GM21367 (cell line): Measurements from ENCODE around the gene TMOD1.
"Not testable (repeated sequence)": the region's sequence is repeated elsewhere in the genome, so short reads cannot be mapped to it uniquely, and the experiment has no call there.

Experiments used
- ATAC-seq: cut with Tn5 transposase; IDR thresholded peaks from one replicate; pipeline ENCODE4 v1.9.1; 2021; ENCODE audit not compliant: unreplicated experiment

TMOD1 gene

DNA sequence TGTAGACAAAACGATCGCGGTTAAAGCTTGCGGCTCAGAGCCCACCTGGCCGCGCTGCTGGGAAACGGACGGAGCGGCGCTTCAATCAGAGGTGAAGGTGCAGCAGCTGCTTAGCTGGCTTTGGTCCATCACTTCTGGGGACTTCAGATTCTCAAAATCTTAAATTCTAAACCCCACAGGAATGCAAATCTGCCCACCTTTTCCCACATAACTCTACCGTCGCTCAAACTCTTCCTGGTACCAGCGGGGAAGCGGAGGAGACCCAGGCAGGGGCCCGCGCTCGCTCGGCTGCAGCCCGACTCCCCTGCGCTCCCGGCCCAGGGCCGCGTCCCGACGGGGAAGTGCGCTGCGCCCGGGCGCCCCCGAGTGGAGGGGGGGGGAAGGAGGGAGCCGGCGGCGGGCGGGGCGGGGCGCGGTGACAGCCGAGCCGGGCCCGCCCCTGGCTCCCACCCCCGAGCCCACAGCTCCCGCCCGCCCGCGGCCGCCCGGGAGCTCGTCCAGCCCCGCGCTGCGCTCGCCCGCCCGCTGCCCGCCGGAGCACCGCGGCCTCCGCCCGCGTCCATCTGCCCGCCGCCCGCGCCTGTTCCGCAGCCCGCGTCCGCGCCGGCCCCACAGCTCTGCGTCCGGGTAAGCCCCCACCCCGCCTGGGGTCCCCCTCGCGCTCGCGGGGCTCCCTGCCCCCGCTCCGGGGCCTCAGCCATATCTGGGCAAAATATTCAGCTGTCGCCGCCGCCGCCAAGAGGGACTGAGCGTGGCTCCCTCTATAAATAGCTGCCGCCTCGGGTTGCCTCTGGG, at the start of gene TMOD1:
Gene TMOD1, plus strand, starts transcription at position 490 of the 795 bp plus-strand sequence. CDS start 22,523 bp downstream, outside the sequence.
- peak; percentile 56 for ATAC-seq

DNA sequence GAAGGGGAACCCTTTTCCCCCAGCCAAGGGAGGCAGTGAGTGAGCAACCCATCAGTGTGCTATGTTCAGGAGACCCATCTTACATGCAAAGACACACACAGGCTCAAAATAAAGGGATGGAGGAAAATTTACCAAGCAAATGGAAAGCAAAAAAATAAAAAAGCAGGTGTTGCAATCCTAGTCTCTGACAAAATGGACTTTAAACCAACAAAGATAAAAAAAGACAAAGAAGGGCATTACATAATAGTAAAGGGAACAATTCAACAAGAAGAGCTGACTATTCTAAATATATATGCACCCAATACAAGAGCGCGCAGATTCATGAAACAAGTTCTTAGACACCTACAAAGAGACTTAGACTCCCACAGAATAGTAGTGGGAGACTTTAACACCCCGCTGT, 47.9 kb upstream of the TMOD1 start:
- ATAC-seq = not testable (repeated sequence)

DNA sequence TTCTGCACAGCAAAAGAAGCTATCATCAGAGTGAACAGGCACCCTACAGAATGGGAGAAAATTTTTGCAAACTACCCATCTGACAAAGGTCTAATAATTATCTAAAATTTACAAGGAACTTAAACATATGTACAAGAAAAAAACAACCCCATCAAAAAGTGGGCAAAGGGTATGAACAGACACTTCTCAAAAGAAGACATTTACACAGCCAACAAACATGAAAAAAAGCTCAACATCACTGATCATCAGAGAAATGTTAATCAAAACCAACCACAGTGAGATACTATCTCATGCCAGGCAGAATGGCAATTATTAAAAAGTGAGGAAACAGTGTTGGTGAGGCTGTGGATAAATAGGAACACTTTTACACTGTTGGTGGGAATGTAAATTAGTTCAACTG, 44.6 kb upstream of the TMOD1 start:
- ATAC-seq = not testable (repeated sequence)

DNA sequence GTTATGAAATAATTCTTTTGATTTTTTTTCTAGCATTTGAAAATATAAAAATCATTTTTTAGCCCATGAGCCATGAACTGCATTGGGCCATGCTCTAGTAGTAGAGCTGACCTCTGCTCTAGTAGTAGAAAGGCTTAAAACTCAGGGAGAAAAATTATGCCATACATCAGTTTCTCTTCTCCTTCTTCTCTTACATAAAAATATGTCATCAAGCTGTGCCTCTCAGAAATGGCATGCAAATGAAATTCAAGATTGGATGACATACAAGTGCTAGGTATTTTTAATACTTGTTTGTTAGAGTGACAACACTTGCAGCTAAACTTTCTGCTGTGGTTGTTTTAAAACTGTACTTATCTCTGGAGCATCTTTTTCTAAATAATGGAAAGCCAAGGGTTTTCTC, 42.1 kb upstream of the TMOD1 start:
- no peak for ATAC-seq

DNA sequence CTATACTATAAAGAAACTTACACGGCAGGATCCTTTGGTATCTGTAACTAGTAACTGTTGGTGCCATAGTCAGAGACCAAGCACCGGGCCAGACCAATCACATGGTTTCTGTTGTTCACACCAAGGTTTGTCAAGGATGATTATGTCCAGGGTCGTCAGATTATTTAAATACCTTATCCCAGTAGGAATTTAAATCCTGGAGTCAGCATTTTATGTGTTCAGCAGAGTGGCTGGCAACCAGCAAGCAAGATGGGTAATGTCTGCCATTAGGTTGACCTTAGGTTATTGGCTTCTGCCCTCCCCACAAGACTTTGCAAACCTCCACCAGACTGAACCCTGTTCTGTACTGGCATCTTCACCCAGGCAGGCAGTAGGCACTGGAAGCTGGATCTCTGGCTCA, 39.3 kb upstream of the TMOD1 start:
- no peak for ATAC-seq

DNA sequence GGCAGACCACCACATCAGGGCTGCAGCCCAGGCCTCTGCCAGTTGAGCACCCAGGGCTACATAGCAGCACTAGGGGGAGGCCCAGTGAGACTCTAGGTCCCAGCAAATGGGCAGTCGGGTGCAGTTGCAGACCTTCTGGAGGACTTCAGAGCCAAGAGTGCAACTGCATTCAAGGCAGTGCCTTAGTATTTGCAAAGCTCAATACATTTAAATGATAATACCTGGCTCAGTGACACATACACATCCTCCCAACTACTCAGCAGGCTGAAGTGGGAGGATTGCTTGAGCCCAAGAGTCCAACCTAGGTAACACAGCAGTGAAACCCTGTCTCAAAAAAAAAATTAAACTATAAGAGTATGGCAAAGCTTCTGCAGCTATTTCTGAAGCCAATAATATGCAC, 38.6 kb upstream of the TMOD1 start:
- ATAC-seq = no peak

DNA sequence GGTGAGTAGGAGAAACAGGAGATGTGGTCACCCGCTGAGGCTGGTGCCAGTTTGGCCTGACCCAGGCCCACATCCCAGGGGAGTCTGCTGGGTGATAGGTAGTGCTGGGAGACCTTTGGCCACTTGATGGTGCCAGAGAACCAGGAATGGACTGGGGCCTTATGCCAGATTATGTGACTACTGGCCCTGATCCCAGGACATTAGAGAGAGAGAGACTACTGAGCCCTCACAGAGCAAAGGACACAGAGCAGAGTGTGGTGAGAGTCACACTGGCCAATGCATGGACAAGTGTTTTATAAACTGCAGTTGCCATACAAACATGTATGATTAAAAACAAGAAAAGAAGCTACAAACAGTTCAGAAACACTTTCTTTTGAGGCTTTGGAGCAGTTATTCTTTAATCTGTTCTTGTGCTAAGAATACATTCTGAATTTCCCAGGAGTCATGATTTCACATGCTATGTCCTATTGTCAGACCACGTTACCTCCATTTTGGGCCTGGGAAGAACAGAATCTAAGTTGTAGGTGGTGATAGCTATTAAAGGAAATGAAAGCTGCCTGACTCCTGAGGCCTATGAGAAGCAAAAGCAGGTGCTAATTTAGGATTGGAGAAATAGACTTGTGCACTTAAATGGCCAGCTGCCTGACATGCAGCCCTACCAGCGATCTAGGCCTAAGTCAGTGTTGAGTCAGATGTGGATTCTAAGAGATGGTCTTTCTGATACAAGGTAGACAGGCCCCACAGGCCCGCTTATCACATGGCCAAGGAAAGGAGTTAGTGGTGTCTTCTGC, 32.6 kb upstream of the TMOD1 start:
- peak; percentile 77 for ATAC-seq

DNA sequence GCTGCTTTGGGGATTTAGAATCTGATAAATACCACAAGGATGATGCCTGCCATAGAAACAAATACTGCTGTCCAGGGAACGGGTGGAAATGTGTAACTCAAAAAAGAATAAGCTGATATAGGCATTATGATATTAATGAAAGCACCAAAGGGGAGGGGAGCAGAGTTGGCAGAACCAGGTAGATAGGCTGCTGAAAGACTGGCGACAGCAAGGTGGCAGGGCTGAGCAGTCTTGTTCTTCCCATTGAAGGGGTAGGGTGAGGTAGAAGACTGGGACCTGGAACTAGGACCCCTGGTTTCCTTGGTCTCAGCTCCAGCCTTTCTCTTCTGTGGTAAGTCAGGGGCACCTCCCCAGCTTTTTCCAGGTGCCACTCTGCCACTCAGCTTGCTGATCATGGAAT, 31.4 kb upstream of the TMOD1 start:
- no peak for ATAC-seq

DNA sequence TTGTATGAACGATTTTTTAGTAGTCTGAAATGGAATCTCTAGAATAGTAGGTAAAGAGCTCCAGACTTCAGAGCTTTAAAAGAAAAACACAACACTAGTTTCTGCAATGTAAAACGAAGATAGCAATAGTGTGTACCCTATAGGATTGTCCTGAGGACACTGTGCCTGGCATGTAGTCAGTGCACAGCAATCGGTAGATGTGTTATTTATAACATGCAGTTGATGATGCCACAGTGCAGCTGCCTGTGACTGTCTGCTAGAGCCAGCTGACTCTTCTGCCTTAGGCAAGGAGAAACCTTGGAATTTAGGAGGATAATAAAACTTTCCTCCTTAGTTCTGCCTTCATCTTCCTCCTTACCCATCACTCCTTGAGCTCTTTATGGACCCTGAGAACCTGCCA, 27.7 kb upstream of the TMOD1 start:
- no peak for ATAC-seq

DNA sequence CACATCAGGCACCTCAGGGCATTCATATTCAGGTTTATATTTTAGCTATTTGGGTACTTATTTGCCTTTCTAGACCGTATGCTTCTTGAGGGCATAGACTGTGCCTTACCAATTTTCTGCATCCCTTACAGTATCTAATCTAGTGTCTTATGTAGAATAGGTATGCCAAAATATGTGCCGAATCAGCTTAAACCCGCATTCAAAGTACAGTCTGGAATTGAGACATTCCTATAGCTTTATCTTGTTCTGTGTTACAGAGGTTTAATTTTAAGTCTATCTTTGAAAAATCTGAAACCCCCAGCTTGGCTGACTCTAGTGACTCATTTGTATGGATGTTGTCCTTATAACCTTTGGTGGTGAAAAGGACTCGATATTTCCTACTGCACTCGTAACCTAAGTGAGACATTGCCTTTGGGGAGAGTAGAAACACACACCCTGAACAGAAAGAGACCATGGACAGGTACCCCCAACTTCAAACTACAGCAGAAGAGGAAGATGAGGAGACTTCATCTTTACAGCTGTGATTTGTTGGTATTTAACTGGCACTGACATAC, 27.0 kb upstream of the TMOD1 start:
- no peak for ATAC-seq

DNA sequence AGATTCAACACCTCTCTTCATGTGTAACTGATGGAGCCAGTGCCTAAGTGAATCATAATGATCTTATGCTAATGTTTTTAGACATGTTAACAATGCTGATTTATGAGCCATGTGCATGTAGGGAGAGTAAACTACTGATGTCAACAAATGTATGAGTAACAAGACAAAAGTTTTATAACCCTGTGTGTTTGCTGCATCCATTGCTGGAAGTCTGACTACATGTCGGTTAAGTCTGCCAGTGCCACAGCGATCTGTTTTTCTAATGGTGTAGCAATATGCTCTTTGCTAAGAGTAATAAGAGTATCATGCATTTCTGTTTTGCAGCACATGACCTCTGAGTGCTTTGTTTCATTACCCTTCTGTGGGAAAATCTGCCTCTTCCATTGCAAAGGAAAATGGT, 26.4 kb upstream of the TMOD1 start:
- no peak for ATAC-seq

DNA sequence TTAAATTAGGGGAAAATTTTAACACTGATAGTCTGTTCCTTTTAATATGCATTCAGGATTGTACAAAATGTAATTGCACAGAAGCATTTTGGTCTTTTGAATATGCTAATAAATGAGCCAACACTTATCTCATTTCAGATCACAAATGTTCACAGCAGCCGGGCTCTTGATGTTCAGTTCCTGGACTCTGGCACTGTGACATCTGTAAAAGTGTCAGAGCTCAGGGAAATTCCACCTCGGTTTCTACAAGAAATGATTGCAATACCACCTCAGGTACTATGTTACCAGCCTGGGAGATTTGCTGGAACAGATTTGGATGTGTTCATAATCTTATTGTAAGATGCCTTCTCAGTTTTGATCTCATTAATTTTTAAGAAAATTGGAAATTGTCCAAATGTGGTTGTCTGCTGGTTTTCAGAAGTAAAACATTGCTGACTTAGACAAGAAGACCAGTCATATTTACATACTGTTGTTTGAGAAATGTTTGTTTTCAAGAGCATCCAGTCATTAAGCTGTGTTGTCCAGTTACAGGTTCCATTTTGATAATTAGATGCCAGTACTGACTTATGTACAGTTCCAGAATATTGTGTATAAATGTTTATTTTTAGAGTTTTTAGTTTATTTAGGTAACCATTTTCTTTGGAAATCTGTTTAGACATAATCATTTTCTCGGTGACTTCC, 23.0 kb upstream of the TMOD1 start:
- ATAC-seq = no peak

DNA sequence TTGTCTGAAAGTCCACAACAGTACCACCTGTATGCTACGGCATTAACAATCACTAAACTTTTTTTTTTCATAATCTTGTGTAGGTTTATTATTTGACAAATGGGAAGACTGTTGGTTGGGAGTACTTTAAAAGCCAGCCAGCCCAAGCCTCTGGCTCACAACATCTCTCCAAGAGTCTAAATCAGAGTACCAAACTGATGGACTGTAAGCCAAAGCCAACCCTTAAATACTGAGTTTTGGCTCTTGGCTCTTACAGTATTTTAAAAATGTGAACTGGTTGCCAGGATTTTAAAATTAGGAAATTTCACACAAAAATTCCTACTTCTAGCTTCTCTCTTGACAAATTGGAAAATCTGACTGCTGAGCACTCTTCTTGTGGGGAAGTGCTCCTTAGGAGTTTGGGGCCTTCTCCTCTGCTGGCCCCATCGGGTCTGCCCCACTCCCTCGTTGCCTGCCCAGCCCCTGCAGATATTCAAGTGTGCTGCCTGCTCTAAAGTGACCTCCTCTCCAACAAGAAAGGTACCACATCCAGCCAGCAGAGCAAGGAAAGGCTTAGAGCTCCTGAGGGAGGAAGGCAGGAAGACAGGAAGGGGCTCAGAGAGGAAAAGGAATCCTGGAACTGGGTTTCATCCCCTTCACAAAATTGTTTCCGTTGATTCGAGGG, 21.8 kb upstream of the TMOD1 start:
- no peak for ATAC-seq

DNA sequence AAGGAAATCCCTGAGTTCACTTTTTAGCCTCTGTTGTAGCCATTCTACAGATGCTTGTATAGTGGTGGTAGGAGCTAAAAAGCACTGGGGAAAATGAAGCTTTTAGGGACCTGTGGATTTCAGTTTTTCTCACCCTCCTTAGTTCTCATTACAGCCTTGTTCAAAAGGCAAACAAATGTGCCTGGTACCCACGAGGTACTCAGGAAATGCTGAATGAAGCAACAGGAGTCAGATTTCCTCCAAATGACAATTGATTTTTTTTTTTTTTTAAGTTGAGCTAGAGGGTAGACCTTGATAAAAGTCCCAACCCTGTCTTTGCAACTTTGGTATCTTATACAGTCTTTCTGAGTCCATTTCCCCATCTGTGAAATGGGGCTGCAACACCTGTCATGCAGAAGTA, 21.3 kb upstream of the TMOD1 start:
- ATAC-seq = no peak

DNA sequence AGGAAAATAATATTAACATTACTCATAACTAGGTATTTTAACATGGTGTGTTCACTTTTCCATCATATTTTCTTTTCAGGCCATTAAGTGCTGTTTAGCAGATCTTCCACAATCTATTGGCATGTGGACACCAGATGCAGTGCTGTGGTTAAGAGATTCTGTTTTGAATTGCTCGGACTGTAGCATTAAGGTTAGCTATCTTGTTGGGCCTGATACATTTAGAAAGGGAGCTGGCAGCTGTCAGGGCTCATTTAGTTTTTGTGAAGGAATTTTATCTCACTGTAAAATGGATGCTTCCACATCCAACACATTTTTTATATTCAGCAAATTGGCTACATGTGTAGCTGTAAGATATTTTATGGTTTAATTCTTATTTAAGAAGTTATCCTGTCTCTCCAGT, 20.7 kb upstream of the TMOD1 start:
- ATAC-seq = no peak

DNA sequence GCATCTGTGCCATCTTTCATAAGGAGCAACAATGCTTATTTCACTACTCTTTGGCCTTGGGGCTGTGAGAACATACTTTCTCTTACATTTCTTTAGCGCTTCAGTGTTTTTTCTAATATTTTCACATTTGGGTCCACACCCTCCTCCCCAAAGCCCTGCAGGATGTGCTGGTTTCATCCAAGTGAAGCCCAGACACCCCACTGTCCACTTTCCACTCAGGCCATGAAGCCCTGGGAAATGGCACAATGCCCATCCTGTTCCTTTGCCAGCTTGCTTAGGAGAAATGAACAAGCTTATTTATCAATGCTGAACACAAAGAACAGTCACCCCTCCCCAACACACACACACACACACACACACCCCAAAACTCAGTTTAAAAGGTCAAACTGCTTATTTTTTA, 17.3 kb upstream of the TMOD1 start:
- no peak for ATAC-seq

DNA sequence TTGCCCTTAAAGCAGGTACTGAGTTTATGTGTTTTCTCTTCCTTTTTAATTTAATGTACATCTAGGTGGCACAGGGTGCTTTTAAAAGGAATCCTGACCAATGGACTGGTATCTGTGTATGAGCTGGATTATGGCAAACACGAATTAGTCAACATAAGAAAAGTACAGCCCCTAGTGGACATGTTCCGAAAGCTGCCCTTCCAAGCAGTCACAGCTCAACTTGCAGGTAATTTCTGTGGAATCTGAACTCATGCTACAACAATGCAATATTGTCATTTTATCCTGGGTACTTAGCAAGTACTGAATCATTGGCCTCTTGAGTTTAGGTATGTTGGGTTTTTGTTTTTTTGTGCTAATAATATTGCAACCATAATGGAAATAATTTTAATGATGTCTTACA, 14.4 kb upstream of the TMOD1 start:
- ATAC-seq = no peak

DNA sequence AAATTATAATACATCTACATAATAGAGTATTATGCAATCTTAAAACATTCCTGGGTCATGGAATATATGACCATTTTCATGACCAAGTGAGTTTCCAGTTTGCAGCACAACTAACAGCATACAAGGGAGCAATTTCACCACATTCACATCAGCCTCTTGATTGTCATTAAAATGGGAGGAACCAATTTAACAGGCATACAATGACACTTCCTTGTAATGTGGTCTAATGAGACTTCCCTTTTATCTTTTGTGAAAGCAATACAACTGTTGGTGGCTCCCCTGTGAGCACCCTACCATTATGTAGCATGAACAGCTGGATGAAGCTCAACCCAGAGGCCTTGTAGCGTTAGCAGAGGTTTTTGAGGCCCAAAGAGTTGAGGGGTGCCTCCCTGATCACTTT, 13.6 kb upstream of the TMOD1 start:
- no peak for ATAC-seq

DNA sequence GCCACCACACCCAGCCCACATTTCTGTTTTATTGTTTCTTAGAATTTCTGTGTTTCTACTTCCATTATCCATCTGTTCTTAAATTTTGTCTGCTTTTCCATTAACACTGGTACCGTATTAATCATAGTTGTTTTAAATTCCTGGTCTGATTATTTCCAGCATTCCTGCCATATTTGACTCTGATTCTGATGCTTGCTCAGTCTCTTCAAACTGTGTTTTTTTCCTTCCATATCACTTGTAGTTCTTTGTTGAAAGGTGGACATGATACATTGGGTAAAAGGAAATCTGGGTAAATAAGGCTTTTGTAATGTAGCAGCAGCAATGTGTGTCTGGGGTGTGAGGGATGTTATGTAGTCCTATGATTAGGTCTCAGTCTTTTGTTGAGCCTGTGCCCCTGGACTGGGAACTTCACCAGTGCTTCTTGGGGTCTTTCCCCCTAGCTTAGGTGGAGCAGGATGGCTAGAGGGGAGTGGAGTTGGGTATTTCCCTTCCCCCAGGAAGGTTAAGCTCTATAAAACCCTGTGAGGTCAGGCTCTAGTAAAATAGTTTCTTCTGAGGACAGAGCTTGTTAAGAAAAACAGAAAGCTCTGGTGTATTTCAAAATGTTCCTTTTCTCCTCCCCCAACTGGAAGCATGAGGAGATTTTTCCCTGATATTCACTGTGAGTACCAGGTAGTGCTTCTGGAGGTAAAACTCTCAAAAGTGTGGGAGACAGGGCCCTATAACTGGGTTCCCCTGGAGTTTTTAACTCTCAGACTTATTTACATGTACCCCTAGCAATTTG, 10.1 kb upstream of the TMOD1 start:
- no peak for ATAC-seq
